Right lobe of liver (tissue), 6 donors: ENCODE data around the gene ZNF628. TPM values are rescaled to one million over a fixed set of nuclear protein-coding genes. Genes with fewer than 3 reads are reported as not detected.
A peak's percentile ranks its signal among the peaks of the same experiment; 100 is the strongest.

Experiments
- ATAC-seq, 4 donors: fragments of 200-7000 bp; cut with Tn5 transposase; one replicate each; pipeline ENCODE4 v1.9.1; 2020; ENCODE audit warnings: mild to moderate bottlenecking in 4 of 4, moderate library complexity in 4 of 4
- DNase-seq, 3 donors: peaks; one replicate each; pipeline ENCODE4 v3.0.0-alpha.2; 2020
- H3K27ac ChIP-seq, 3 donors: fragments of 200-600 bp; one replicate each; pipeline ENCODE4 v1.8.0; 2022
- H3K27me3 ChIP-seq, 2 donors: fragments of 200-600 bp; one replicate each; pipeline ENCODE4 v1.8.0; 2022
- H3K36me3 ChIP-seq, 4 donors: fragments of 200-600 bp; sonication (generic) in 1 of 4; one replicate each; pipeline versions ENCODE4 v1.5.1 to v1.8.0; 2017 to 2022; ENCODE audit warnings: control low read depth in 1 of 4
- H3K4me1 ChIP-seq, 4 donors: fragments of 200-600 bp; sonication (generic) in 1 of 4; one replicate each; pipeline versions ENCODE4 v1.5.1 to v1.8.0; 2017 to 2022; ENCODE audit warnings: control low read depth in 1 of 4
- H3K4me3 ChIP-seq, 3 donors: fragments of 200-600 bp; one replicate each; pipeline ENCODE4 v1.8.0; 2022
- H3K9me3 ChIP-seq, 4 donors: fragments of 200-600 bp; sonication (generic) in 1 of 4; one replicate each; pipeline versions ENCODE4 v1.5.1 to v1.8.0; 2017 to 2022; ENCODE audit warnings: control low read depth in 1 of 4
- CTCF ChIP-seq, 4 donors: fragments of 200-600 bp in 3 of 4; fragments of 450-650 bp in 1 of 4; IDR thresholded peaks; one replicate each; pipeline versions ENCODE4 v1.5.1 to v1.8.0; 2016 to 2022; ENCODE audit warnings: antibody characterized with exemption in 4 of 4, mild to moderate bottlenecking in 2 of 4
- POLR2A ChIP-seq: fragments of 450-650 bp; IDR thresholded peaks from one replicate; pipeline ENCODE4 v1.6.1; 2017; ENCODE audit warnings: antibody characterized with exemption, mild to moderate bottlenecking
- WGBS: methylation state at CpG from one replicate; pipeline ENCODE4 v1.1.6; 2018; ENCODE audit warnings: low coverage, low lambda C conversion rate; ENCODE audit not compliant: insufficient coverage; ENCODE audit errors: missing lambda C conversion rate; 5-methylcytosine and 5-hydroxymethylcytosine counted together
- intact Hi-C, 2 donors: fragments of 100-400 bp; cut with DNase I; formaldehyde crosslinking; loops; one replicate each; pipeline versions ENCODE4 v1.11.2 to v1.14.1; 2022
- total RNA-seq, 6 experiments: library from RNA; depleted of rRNA in 2 of 6; stranded (reverse); fragments of >200 nt in 2 of 6; fragmentation: NEBNext Ultra II Directional in 3 of 6; extraction: Animal tissue kit (Norgen Biotek cat#: 25700) in 3 of 6; gene quantifications; one replicate each; pipeline versions ENCODE4 v1.1.0 to v1.2.4, GENCODE V29; 2016 to 2023
- donor health status: DM: no; HTN: yes; CAD: no.
- donor health status: DM: no; HTN: no; CAD: no.
- donor health status: DM: no; HTN: no; CAD: no.
- donor health status: DM: no; HTN: yes; CAD: no.
- donor health status: DM: no; HTN: yes; CAD: no.

ZNF628 gene
- total RNA-seq, 6 experiments from 2014 or later: 3.4 to 9.2 (median 4.4) TPM

DNA sequence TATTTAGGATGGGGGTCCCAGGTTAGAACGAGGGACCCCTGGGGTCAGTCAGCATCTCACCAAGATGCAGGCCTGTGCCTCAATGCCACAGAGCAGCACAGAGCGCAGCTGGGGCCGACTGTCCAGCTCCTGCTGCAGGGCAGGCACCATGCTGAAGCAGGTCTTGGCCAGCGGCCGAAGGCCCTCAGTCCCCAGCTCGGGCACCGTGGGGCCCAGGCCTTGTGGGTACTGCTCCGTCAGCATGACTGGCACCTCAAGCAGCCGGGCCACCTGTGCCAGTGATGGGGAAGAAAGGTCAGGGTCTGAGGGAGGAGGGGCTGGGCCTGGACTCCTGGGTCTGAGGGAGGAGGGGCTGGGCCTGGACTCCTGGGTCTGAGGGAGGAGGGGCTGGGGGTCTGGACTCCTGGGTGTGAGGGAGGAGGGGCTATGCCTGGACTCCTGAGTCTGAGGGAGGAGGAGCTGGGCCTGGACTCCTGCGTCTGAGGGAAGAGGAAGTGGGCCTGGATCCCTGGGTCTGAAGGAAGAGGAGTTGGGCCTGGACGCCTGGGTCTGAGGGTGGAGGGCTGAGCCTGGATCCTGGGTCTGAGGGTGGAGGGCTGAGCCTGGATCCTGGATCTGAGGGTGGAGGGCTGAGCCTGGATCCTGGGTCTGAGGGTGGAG, 20.7 kb upstream of the ZNF628 start:
- Histone ChIP-seq H3K27ac (no peak overlapping the region), H3K9me3 (no peaks in the 10 kb centered on the region), H3K36me3 (peaks cover 0 to 10% (median 0%) of the 10 kb centered on the region in 4 donors), H3K4me3 (no peak overlapping the region), H3K27me3 (no peaks in the 10 kb centered on the region), H3K4me1 (peaks cover 0 to 14% (median 6%) of the 10 kb centered on the region in 4 donors)
- intact Hi-C loops: no loop called here
- DNase-seq (no peak), ATAC-seq (no peak)
- no peak for TF ChIP-seq POLR2A
- TF ChIP-seq CTCF (IDR thresholded peaks at IDR 0.05): no peak
- 89% methylated on average over 2 of the region's 11 CpGs for WGBS

- no peak for TF ChIP-seq CTCF (IDR thresholded peaks at IDR 0.05)
- TF ChIP-seq POLR2A: no peak
- Histone ChIP-seq H3K27me3 (no peaks in the 10 kb centered on the region), H3K36me3 (peaks cover 0 to 10% (median 0%) of the 10 kb centered on the region in 4 donors), H3K4me3 (no peak overlapping the region), H3K4me1 (peaks cover 0 to 14% (median 6%) of the 10 kb centered on the region in 4 donors), H3K27ac (no peak overlapping the region), H3K9me3 (no peaks in the 10 kb centered on the region)
- intact Hi-C loops: no loop called here
- 74% methylated on average over 4 of the region's 14 CpGs for WGBS
- no peak for ATAC-seq
- no peak for DNase-seq
Observed at GRCh38 chr19:55456347-55456746, 20.1 kb upstream of the ZNF628 start.

- Histone ChIP-seq H3K27me3 (no peaks in the 10 kb centered on the region), H3K27ac (no peak overlapping the region), H3K9me3 (no peaks in the 10 kb centered on the region), H3K4me1 (peaks cover 0 to 14% (median 6%) of the 10 kb centered on the region in 4 donors), H3K36me3 (peaks cover 0 to 10% (median 0%) of the 10 kb centered on the region in 4 donors), H3K4me3 (no peak overlapping the region)
- intact Hi-C loops: no loop called here
- no peak for TF ChIP-seq POLR2A
- TF ChIP-seq CTCF (IDR thresholded peaks at IDR 0.05): no peak
- 79% methylated on average over 13 of the region's 16 CpGs for WGBS
- DNase-seq: no peak
- no peak for ATAC-seq
Observed at GRCh38 chr19:55457683-55458457, 18.5 kb upstream of the ZNF628 start.

DNA sequence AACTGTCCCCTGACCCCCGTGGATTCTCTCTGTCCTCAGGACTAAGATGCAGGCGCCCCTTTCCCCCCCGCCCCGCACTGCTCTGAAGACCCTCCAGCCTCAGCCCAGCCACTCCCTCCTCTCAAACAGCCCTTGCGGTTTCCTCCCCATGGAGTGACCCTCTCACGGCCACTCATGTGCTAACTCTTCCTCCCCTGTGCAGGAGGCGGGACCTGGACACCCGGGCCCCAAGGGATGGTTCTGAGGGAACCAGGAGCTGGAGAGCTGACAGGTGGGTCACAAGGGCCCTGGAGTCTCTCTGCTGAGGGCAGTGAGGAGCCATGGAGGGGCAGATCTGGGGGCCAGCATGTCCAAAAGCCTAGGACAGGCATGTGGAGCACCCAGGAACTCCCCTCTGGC, 16.9 kb upstream of the ZNF628 start:
- Histone ChIP-seq H3K9me3 (no peaks in the 10 kb centered on the region), H3K27ac (peak overlapping the region in 1 of 3 donors; percentile 85), H3K4me3 (peak overlapping the region in 2 of 3 donors; percentile 73 to 97), H3K36me3 (peaks cover 0 to 10% (median 0%) of the 10 kb centered on the region in 4 donors), H3K4me1 (peaks cover 0 to 14% (median 6%) of the 10 kb centered on the region in 4 donors), H3K27me3 (no peaks in the 10 kb centered on the region)
- DNase-seq (peak in 1 of 3 donors; percentile 43), ATAC-seq (no peak)
- TF ChIP-seq CTCF (IDR thresholded peaks at IDR 0.05) (no peak), POLR2A (no peak)
- intact Hi-C loops: no loop called here
- WGBS: 37% methylated on average over 3 of the region's 8 CpGs
